Fibroblast of lung (primary cell): ENCODE results near the gene SLC47A1. TPM values are rescaled to one million over a fixed set of nuclear protein-coding genes. Genes with fewer than 3 reads are reported as not detected.
"Not testable (repeated sequence)": the region's sequence is repeated elsewhere in the genome, so short reads cannot be mapped to it uniquely, and the experiment has no call there.

Experiments
- DNase-seq, 2 donors: peaks; one replicate each; pipeline versions ENCODE4 v3.0.0 to v3.0.0-alpha.2; 2010; ENCODE audit warnings: low read depth in 2 of 2
- H2AFZ ChIP-seq: 2 replicates; pipeline ENCODE4 v1.5.1; 2012; ENCODE audit warnings: low read length, control low read depth, inconsistent platforms
- H3K27ac ChIP-seq: 2 replicates; pipeline ENCODE4 v1.5.1; 2011; ENCODE audit warnings: low read length, control low read depth; ENCODE audit not compliant: insufficient read depth
- H3K27me3 ChIP-seq: 2 replicates; pipeline ENCODE4 v1.5.1; 2011; ENCODE audit warnings: mild to moderate bottlenecking, low read length; ENCODE audit not compliant: control insufficient read depth, insufficient read depth
- H3K36me3 ChIP-seq: 2 replicates; pipeline ENCODE4 v1.5.1; 2011; ENCODE audit warnings: low read length; ENCODE audit not compliant: control insufficient read depth, insufficient read depth
- H3K4me1 ChIP-seq: 2 replicates; pipeline ENCODE4 v1.5.1; 2011; ENCODE audit warnings: low read length; ENCODE audit not compliant: control insufficient read depth, insufficient read depth; ENCODE audit errors: extremely low read depth
- H3K4me2 ChIP-seq: 2 replicates; pipeline ENCODE4 v1.5.1; 2011; ENCODE audit warnings: low read length, control low read depth; ENCODE audit not compliant: insufficient read depth; ENCODE audit errors: extremely low read depth
- H3K4me3 ChIP-seq, 4 experiments: fragments of 200-600 bp in 1 of 4; sonication (generic) in 1 of 4; replicated peaks in 1 of 4; 2 replicates each; pipeline ENCODE4 v1.5.1; 2011 to 2016; ENCODE audit warnings: low read length in 4 of 4, low read depth in 3 of 4, mild to moderate bottlenecking in 3 of 4, control low read depth in 2 of 4, inconsistent platforms in 1 of 4, mixed read lengths in 1 of 4; ENCODE audit not compliant: insufficient read depth in 1 of 4; ENCODE audit errors: control extremely low read depth in 1 of 4
- H3K79me2 ChIP-seq: 2 replicates; pipeline ENCODE4 v1.5.1; 2012; ENCODE audit warnings: mild to moderate bottlenecking, low read length, inconsistent platforms; ENCODE audit not compliant: control insufficient read depth, insufficient read depth
- H3K9ac ChIP-seq: 2 replicates; pipeline ENCODE4 v1.5.1; 2011; ENCODE audit warnings: mild to moderate bottlenecking, low read length, control low read depth; ENCODE audit not compliant: insufficient read depth
- H3K9me3 ChIP-seq: 2 replicates; pipeline ENCODE4 v1.5.1; 2012; ENCODE audit warnings: low read depth, low read length; ENCODE audit not compliant: control insufficient read depth, insufficient read depth
- H4K20me1 ChIP-seq: 2 replicates; pipeline ENCODE4 v1.5.1; 2011; ENCODE audit warnings: low read length; ENCODE audit not compliant: control insufficient read depth, insufficient read depth; ENCODE audit errors: extremely low read depth
- EZH2 ChIP-seq: IDR thresholded peaks from 2 replicates; pipeline ENCODE4 v1.5.1; 2012; ENCODE audit warnings: low read length, control low read depth, mild to moderate bottlenecking; ENCODE audit errors: missing control alignments
- polyA plus RNA-seq, 2 donors: library from polyadenylated mRNA; depleted of rRNA in 1 of 2; stranded (reverse) in 1 of 2; unstranded in 1 of 2; fragments of >200 nt; gene quantifications; 2 replicates each; pipeline ENCODE4 v1.2.1, GENCODE V29; 2011 to 2012; ENCODE audit warnings: missing spikeins in 1 of 2
- total RNA-seq: library from RNA; depleted of rRNA; stranded (reverse); fragments of >200 nt; gene quantifications from 2 replicates; pipeline ENCODE4 v1.2.1, GENCODE V29; 2014
- TF ChIP-seq, protein P1 (sequence below), 2 donors: IDR thresholded peaks in 1 of 2; conservative IDR thresholded peaks in 1 of 2; 1 replicate in 1 of 2; 2 replicates in 1 of 2; pipeline ENCODE4 v1.5.1; 2011 to 2012; ENCODE audit warnings: low read length in 2 of 2, control low read depth in 1 of 2, inconsistent platforms in 1 of 2, low read depth in 1 of 2, mild to moderate bottlenecking in 1 of 2

The SLC47A1 gene
- total and polyA plus RNA-seq, 2 donors (not counting 1 experiment from before 2014, with no cell fraction given): 0.12 to 0.66 TPM

GRCh38 chr17:19582152-19582551, 48.5 kb downstream of the SLC47A1 start:
- H3K9ac ChIP-seq, H4K20me1 ChIP-seq, H3K9me3 ChIP-seq, H3K4me1 ChIP-seq, H3K27ac ChIP-seq, H2AFZ ChIP-seq, H3K36me3 ChIP-seq, H3K79me2 ChIP-seq, H3K4me3 ChIP-seq, H3K4me2 ChIP-seq, DNase-seq: not testable (repeated sequence)
- H3K27me3 ChIP-seq: peaks cover 18% of the 10 kb centered on the region

- H3K4me1 ChIP-seq: no peaks in the 10 kb centered on the region
- no peaks in the 10 kb centered on the region for H3K79me2 ChIP-seq
- no peak overlapping the region for H3K4me2 ChIP-seq
- peaks cover 15% of the 10 kb centered on the region for H3K27me3 ChIP-seq
- H3K27ac ChIP-seq: no peak overlapping the region
- no peaks in the 10 kb centered on the region for H4K20me1 ChIP-seq
- no peak overlapping the region for H3K9ac ChIP-seq
- H3K36me3 ChIP-seq: no peaks in the 10 kb centered on the region
- DNase-seq: no peak
- no peaks in the 10 kb centered on the region for H3K9me3 ChIP-seq
- TF ChIP-seq, protein P1, sequence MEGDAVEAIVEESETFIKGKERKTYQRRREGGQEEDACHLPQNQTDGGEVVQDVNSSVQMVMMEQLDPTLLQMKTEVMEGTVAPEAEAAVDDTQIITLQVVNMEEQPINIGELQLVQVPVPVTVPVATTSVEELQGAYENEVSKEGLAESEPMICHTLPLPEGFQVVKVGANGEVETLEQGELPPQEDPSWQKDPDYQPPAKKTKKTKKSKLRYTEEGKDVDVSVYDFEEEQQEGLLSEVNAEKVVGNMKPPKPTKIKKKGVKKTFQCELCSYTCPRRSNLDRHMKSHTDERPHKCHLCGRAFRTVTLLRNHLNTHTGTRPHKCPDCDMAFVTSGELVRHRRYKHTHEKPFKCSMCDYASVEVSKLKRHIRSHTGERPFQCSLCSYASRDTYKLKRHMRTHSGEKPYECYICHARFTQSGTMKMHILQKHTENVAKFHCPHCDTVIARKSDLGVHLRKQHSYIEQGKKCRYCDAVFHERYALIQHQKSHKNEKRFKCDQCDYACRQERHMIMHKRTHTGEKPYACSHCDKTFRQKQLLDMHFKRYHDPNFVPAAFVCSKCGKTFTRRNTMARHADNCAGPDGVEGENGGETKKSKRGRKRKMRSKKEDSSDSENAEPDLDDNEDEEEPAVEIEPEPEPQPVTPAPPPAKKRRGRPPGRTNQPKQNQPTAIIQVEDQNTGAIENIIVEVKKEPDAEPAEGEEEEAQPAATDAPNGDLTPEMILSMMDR (conservative IDR thresholded peaks at IDR 0.05 in 1 of 2, IDR thresholded peaks at IDR 0.05 in 1 of 2; ENCODE audit: low read depth in 1 of 2, low read length in 2 of 2): no peak
- TF ChIP-seq EZH2: no peak
- no peak overlapping the region for H2AFZ ChIP-seq
- no peak overlapping the region for H3K4me3 ChIP-seq
Observed at GRCh38 chr17:19583871-19584270, 50.2 kb downstream of the SLC47A1 start.

- H3K27me3 ChIP-seq: no peaks in the 10 kb centered on the region
- H3K9ac ChIP-seq: no peak overlapping the region
- H3K27ac ChIP-seq: no peak overlapping the region
- H4K20me1 ChIP-seq: no peaks in the 10 kb centered on the region
- TF ChIP-seq, protein P1 (conservative IDR thresholded peaks at IDR 0.05 in 1 of 2, IDR thresholded peaks at IDR 0.05 in 1 of 2; ENCODE audit: low read depth in 1 of 2, low read length in 2 of 2): no peak
- no peak for TF ChIP-seq EZH2
- no peak overlapping the region for H3K4me2 ChIP-seq
- H3K9me3 ChIP-seq: no peaks in the 10 kb centered on the region
- no peak overlapping the region for H2AFZ ChIP-seq
- DNase-seq: no peak
- H3K4me1 ChIP-seq: no peaks in the 10 kb centered on the region
- no peak overlapping the region for H3K4me3 ChIP-seq
- H3K36me3 ChIP-seq: no peaks in the 10 kb centered on the region
- no peaks in the 10 kb centered on the region for H3K79me2 ChIP-seq
Observed at GRCh38 chr17:19590451-19590850, 56.8 kb downstream of the SLC47A1 start.
